AG04449 (cell line): ENCODE measurements around the gene CA6.

ENCODE experiments used
- CTCF ChIA-PET: fragments of 350-600 bp; formaldehyde crosslinking; extraction: SDS; loops from one replicate; lab custom pipeline; 2021; ENCODE audit warnings: antibody characterized with exemption; lab: Yijun Ruan, JAX
- POLR2A ChIA-PET: fragments of 400-600, 350-600 bp; formaldehyde crosslinking; extraction: SDS; loops from one replicate; lab custom pipeline; 2020; ENCODE audit warnings: antibody characterized with exemption, inconsistent platforms; lab: Yijun Ruan, JAX
- DNase-seq: peaks from one replicate; pipeline ENCODE4 v3.0.0-alpha.2; 2010; ENCODE audit warnings: low read depth, low spot score
- H3K4me3 ChIP-seq: 2 replicates; pipeline ENCODE4 v1.5.1; 2011; ENCODE audit warnings: low read depth, mild to moderate bottlenecking, control low read depth, low read length
- CTCF ChIP-seq: IDR thresholded peaks from one replicate; pipeline ENCODE4 v1.5.1; 2011; ENCODE audit warnings: mild to moderate bottlenecking, moderate library complexity, low read length, control low read depth, inconsistent platforms; ENCODE audit not compliant: insufficient read depth; ENCODE audit errors: missing control alignments

The CA6 gene

GRCh38 chr1:8970870-8971337 is 25.2 kb downstream of the CA6 start:
- no peak for TF ChIP-seq CTCF
- no peak for DNase-seq
- CTCF ChIA-PET, result interaction anchor here (1.0 kb wide), 1 partner anchor 34 kb away, joined by 3 read pairs; no protein-coding TSS in a partner anchor
- H3K4me3 ChIP-seq, result no peak overlapping the region
- POLR2A ChIA-PET, result no interaction called here

GRCh38 chr1:8974551-8974950 is 28.9 kb downstream of the CA6 start:
- no peak for DNase-seq
- ChIA-PET CTCF (interaction anchor here (0.6 to 3.8 kb wide), 6 partner anchors 11 to 127 kb away, joined by 3 to 12 read pairs (median 5); no protein-coding TSS in a partner anchor), POLR2A (no interaction called here)
- no peak overlapping the region for H3K4me3 ChIP-seq
- no peak for TF ChIP-seq CTCF

GRCh38 chr1:8976338-8976737 is 30.7 kb downstream of the CA6 start:
- no peak overlapping the region for H3K4me3 ChIP-seq
- ChIA-PET POLR2A (no interaction called here), CTCF (interaction anchor here (1.3 to 2.1 kb wide), 3 partner anchors 11 to 59 kb away, joined by 3 to 13 read pairs (median 4); no protein-coding TSS in a partner anchor)
- TF ChIP-seq CTCF, result no peak
- DNase-seq, result no peak

- POLR2A ChIA-PET, result no interaction called here
- no peak overlapping the region for H3K4me3 ChIP-seq
- CTCF ChIA-PET, result interaction anchor here (1.3 to 2.1 kb wide), 3 partner anchors 11 to 59 kb away, joined by 3 to 13 read pairs (median 4); no protein-coding TSS in a partner anchor
- TF ChIP-seq CTCF, result no peak
- no peak for DNase-seq
Observed at GRCh38 chr1:8976896-8977450, 31.3 kb downstream of the CA6 start.

GRCh38 chr1:8980656-8981055 is 35.0 kb downstream of the CA6 start:
- POLR2A ChIA-PET, result no interaction called here
- CTCF ChIA-PET, result interaction anchor here (0.9 to 2.6 kb wide), 2 partner anchors 12 to 25 kb away, joined by 3 to 9 read pairs; no protein-coding TSS in a partner anchor
- no peak overlapping the region for H3K4me3 ChIP-seq
- no peak for TF ChIP-seq CTCF
- no peak for DNase-seq

- no peak for DNase-seq
- POLR2A ChIA-PET, result no interaction called here
- no peak for TF ChIP-seq CTCF
- no peak overlapping the region for H3K4me3 ChIP-seq
- CTCF ChIA-PET, result interaction anchor here (0.9 to 2.6 kb wide), 2 partner anchors 11 to 24 kb away, joined by 3 to 9 read pairs; no protein-coding TSS in a partner anchor
Observed at GRCh38 chr1:8981169-8981568, 35.5 kb downstream of the CA6 start.
